HepG2 (cell line): ENCODE results near the gene NRN1L. TPM values are rescaled to one million over a fixed set of nuclear protein-coding genes. Genes with fewer than 3 reads are reported as not detected.
A peak's percentile ranks its signal among the peaks of the same experiment; 100 is the strongest.

Experiments
- CREM ChIP-seq, 2 experiments: sonication (generic) in 1 of 2; formaldehyde crosslinking in 1 of 2; IDR thresholded peaks; 2 replicates each; pipeline versions ENCODE4 v1.4.0 to v1.6.1; 2016 to 2020; ENCODE audit warnings: antibody characterized with exemption in 1 of 2, mild to moderate bottlenecking in 1 of 2, missing genetic modification reagents in 1 of 2
- KMT2B ChIP-seq: IDR thresholded peaks from 2 replicates; pipeline ENCODE4 v1.6.1; 2016; ENCODE audit warnings: missing genetic modification reagents, missing compliant biosample characterization
- MED13 ChIP-seq: sonication (generic); formaldehyde crosslinking; IDR thresholded peaks from 2 replicates; pipeline ENCODE4 v1.5.0; 2020; ENCODE audit warnings: missing genetic modification reagents
- MEIS1 ChIP-seq: sonication (generic); formaldehyde crosslinking; IDR thresholded peaks from 2 replicates; pipeline ENCODE4 v1.9.0; 2021; ENCODE audit warnings: mild to moderate bottlenecking, missing genetic modification reagents, moderate library complexity, borderline replicate concordance
- NCOR1 ChIP-seq: fragments of 200-600 bp; sonication (generic); IDR thresholded peaks from 2 replicates; pipeline ENCODE4 v1.7.0; 2017; ENCODE audit warnings: antibody characterized with exemption, low read length, borderline replicate concordance
- SNAPC2 ChIP-seq: sonication (generic); formaldehyde crosslinking; IDR thresholded peaks from 2 replicates; pipeline ENCODE4 v1.8.1; 2022; ENCODE audit warnings: mild to moderate bottlenecking, missing genetic modification reagents
- TRIM24 ChIP-seq: sonication (generic); formaldehyde crosslinking; IDR thresholded peaks from 2 replicates; pipeline ENCODE4 v1.8.0; 2022; ENCODE audit warnings: mild to moderate bottlenecking, missing genetic modification reagents
- XRCC5 ChIP-seq: fragments of 200-400 bp; formaldehyde crosslinking; optimal IDR thresholded peaks from 2 replicates; pipeline ENCODE3; 2017; ENCODE audit warnings: mild to moderate bottlenecking, low read length
- polyA plus RNA-seq, 8 experiments: library from polyadenylated mRNA; depleted of rRNA in 3 of 8; stranded (reverse) in 7 of 8; unstranded in 1 of 8; fragments of >200 nt; fragmentation: Illumina TruSeq in 4 of 8; extraction: Trizol in 4 of 8; gene quantifications; 2 replicates each; pipeline versions ENCODE4 v1.2.1 to v1.2.3, GENCODE V29; 2011 to 2016; ENCODE audit warnings: low read depth in 4 of 8, missing spikeins in 1 of 8, mixed read lengths in 1 of 8; ENCODE audit not compliant: insufficient read depth in 1 of 8
- total RNA-seq, 5 experiments: library from RNA; depleted of rRNA; stranded (reverse); fragments of >200 nt; fragmentation: Illumina TruSeq; extraction: Trizol; gene quantifications; 2 replicates each; pipeline ENCODE4 v1.2.3, GENCODE V29; 2016; ENCODE audit warnings: low read depth in 1 of 5
- TF ChIP-seq, protein P1 (sequence below): sonication (generic); formaldehyde crosslinking; conservative IDR thresholded peaks from 2 replicates; pipeline ENCODE4 v1.8.0; 2022; ENCODE audit warnings: mild to moderate bottlenecking, moderate library complexity, missing genetic modification reagents
- TF ChIP-seq, protein P2 (sequence below): sonication (generic); formaldehyde crosslinking; IDR thresholded peaks from 2 replicates; pipeline ENCODE4 v1.8.1; 2022; ENCODE audit warnings: mild to moderate bottlenecking, missing genetic modification reagents

NRN1L gene
- total and polyA plus RNA-seq, 2 of the 13 experiments (the other 11 are each of a cell fraction or from before 2014, with no cell fraction given), result 0.53 to 1.2 TPM

DNA sequence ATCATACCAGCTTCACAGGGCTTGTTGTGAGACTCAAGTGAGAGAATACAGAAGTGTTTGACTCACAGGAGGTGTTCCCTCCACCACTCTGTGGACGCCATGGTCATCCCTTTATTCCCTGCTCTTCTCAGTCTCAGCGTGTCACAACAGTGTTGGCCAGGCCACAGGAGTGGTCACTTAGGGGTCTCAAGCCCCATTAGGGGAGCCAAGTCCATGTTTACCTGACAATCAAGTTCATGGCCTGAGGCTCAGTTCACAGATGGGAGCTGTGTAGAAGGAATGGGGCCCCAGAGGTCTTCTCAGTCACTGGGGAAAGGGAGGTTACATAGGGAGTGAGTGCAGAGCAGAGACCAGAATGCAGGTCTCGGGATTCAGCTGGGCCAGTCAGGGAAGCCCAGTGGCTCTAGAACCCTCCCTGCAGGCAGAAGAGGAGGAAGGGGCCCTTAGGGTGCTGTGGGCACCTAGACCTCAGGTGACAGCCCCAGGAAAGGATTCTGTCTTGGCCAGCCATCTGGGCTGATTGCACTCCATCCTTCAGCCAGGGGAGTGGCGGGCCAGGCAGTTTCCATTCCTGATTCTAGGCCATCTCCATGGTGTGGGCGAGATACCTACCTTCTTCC, 27.6 kb upstream of the NRN1L start (continued):
- no peak for TF ChIP-seq MED13
- TF ChIP-seq TRIM24 (CRISPR knock-in tag), result no peak
- peak; percentile 21; the same call in 1 of the 2 replicates for TF ChIP-seq CREM (IDR thresholded peaks at IDR 0.05)
- no peak for TF ChIP-seq CREM (CRISPR knock-in tag; IDR thresholded peaks at IDR 0.05)
- TF ChIP-seq, protein P1, sequence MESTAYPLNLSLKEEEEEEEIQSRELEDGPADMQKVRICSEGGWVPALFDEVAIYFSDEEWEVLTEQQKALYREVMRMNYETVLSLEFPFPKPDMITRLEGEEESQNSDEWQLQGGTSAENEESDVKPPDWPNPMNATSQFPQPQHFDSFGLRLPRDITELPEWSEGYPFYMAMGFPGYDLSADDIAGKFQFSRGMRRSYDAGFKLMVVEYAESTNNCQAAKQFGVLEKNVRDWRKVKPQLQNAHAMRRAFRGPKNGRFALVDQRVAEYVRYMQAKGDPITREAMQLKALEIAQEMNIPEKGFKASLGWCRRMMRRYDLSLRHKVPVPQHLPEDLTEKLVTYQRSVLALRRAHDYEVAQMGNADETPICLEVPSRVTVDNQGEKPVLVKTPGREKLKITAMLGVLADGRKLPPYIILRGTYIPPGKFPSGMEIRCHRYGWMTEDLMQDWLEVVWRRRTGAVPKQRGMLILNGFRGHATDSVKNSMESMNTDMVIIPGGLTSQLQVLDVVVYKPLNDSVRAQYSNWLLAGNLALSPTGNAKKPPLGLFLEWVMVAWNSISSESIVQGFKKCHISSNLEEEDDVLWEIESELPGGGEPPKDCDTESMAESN, result peak; percentile 27; the same call in 1 of the 2 replicates
- no peak for TF ChIP-seq SNAPC2 (CRISPR knock-in tag)
- TF ChIP-seq, protein P2, sequence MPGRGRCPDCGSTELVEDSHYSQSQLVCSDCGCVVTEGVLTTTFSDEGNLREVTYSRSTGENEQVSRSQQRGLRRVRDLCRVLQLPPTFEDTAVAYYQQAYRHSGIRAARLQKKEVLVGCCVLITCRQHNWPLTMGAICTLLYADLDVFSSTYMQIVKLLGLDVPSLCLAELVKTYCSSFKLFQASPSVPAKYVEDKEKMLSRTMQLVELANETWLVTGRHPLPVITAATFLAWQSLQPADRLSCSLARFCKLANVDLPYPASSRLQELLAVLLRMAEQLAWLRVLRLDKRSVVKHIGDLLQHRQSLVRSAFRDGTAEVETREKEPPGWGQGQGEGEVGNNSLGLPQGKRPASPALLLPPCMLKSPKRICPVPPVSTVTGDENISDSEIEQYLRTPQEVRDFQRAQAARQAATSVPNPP (CRISPR knock-in tag), result no peak
- TF ChIP-seq XRCC5, result peak; percentile 18
- TF ChIP-seq KMT2B (CRISPR knock-in tag), result no peak
- TF ChIP-seq MEIS1 (CRISPR knock-in tag), result 0 out of 2 replicates have a peak, but pooled peaks have one; percentile 15
- TF ChIP-seq NCOR1, result peak; percentile 40
